Measurements from ENCODE around the gene EPSTI1. TPM values are rescaled to one million over a fixed set of nuclear protein-coding genes. Genes with fewer than 3 reads are reported as not detected.

Gene EPSTI1
- total RNA-seq, 1 experiment from 2014 or later, result 1.9 TPM

DNA sequence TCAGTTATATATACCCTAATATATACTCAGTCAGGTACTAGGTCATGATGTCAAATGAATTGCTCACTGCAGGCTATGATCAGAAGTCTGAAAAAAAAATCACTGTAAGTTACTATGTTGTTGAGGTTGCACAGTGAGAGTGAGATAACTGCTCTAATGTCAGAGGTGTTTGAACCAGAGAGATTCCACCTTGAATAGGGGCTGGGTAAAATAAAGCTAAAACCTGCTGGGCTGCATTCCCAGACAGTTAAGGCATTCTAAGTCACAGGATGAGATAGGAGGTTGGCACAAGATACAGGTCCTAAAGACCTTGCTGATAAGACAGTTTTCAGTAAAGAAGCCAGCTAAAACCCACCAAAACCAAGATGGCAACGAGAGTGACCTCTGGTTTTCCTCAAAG, 10.2 kb downstream of the EPSTI1 start:
- ATAC-seq, result no peak

DNA sequence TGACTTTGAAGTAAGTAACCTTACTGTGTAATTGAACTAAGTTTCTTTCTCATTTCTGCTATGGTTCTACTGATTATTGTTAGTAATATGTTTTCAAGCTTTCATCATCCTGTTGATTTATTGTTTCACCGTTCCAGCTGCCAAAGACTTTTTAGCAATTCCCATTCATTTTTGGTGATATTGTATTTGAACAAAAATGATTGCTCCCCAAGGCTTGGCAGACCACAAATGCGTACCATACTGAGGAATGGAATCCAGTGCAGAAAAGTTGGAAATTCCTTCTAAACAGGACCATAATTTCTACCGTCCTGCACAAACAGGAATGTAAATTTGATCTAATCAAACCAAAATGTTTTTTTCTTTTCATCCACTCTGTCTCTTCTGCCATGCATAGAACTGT, 10.7 kb downstream of the EPSTI1 start:
- POLR2A ChIA-PET (ENCODE audit: unreplicated experiment), result no interaction called here
- ATAC-seq (no peak), DNase-seq (no peak)
- Histone ChIP-seq H3K36me3 (ENCODE audit: low read depth, low read length) (no peaks in the 10 kb centered on the region), H3K9ac (ENCODE audit: low read length) (no peak overlapping the region), H3K4me1 (ENCODE audit: insufficient read depth, low read length) (0 out of 2 replicates have a peak, but pooled peaks cover 4% of the 10 kb centered on the region), H3K27me3 (ENCODE audit: low read length) (no peaks in the 10 kb centered on the region), H3K4me2 (ENCODE audit: low read length) (no peak overlapping the region), H3F3A (ENCODE audit: low read length, unreplicated experiment) (no peaks in the 10 kb centered on the region), H3K79me2 (ENCODE audit: low read length) (no peaks in the 10 kb centered on the region), H2AFZ (ENCODE audit: low read length) (no peak overlapping the region), H4K20me1 (ENCODE audit: low read length) (no peaks in the 10 kb centered on the region), H3K4me3 (ENCODE audit: low read length) (no peak overlapping the region), H3K27ac (ENCODE audit: low read length) (no peak overlapping the region), H3K9me2 (replicated peaks; ENCODE audit: low read length) (no peaks in the 10 kb centered on the region), H3K9me3 (ENCODE audit: low read length) (no peaks in the 10 kb centered on the region)
- no TSS peak for BruUV-seq (replicated peaks)
- TF ChIP-seq EZH2phosphoT487 (IDR thresholded peaks at IDR 0.05; ENCODE audit: borderline replicate concordance, low read length) (no peak), EZH2 (IDR thresholded peaks at IDR 0.05; ENCODE audit: low read length, unreplicated experiment) (no peak)
- TF ChIP-seq, protein P1, sequence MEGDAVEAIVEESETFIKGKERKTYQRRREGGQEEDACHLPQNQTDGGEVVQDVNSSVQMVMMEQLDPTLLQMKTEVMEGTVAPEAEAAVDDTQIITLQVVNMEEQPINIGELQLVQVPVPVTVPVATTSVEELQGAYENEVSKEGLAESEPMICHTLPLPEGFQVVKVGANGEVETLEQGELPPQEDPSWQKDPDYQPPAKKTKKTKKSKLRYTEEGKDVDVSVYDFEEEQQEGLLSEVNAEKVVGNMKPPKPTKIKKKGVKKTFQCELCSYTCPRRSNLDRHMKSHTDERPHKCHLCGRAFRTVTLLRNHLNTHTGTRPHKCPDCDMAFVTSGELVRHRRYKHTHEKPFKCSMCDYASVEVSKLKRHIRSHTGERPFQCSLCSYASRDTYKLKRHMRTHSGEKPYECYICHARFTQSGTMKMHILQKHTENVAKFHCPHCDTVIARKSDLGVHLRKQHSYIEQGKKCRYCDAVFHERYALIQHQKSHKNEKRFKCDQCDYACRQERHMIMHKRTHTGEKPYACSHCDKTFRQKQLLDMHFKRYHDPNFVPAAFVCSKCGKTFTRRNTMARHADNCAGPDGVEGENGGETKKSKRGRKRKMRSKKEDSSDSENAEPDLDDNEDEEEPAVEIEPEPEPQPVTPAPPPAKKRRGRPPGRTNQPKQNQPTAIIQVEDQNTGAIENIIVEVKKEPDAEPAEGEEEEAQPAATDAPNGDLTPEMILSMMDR (conservative IDR thresholded peaks at IDR 0.05; ENCODE audit: low read depth, low read length), result no peak
- CTCF ChIA-PET, result no interaction called here
- intact Hi-C loops (cut with micrococcal nuclease), result no loop called here

More for the DNA sequence above, 10.2 kb downstream of the EPSTI1 start:
- Histone ChIP-seq H3F3A (ENCODE audit: low read length, unreplicated experiment) (no peaks in the 10 kb centered on the region), H3K27me3 (ENCODE audit: low read length) (no peaks in the 10 kb centered on the region), H3K4me1 (ENCODE audit: insufficient read depth, low read length) (0 out of 2 replicates have a peak, but pooled peaks cover 4% of the 10 kb centered on the region), H2AFZ (ENCODE audit: low read length) (no peak overlapping the region), H3K4me2 (ENCODE audit: low read length) (no peak overlapping the region), H3K9me2 (replicated peaks; ENCODE audit: low read length) (no peaks in the 10 kb centered on the region), H3K79me2 (ENCODE audit: low read length) (no peaks in the 10 kb centered on the region), H3K9ac (ENCODE audit: low read length) (no peak overlapping the region), H3K4me3 (ENCODE audit: low read length) (no peak overlapping the region), H3K36me3 (ENCODE audit: low read depth, low read length) (no peaks in the 10 kb centered on the region), H3K27ac (ENCODE audit: low read length) (no peak overlapping the region), H3K9me3 (ENCODE audit: low read length) (no peaks in the 10 kb centered on the region), H4K20me1 (ENCODE audit: low read length) (no peaks in the 10 kb centered on the region)
- peak; percentile 25 for DNase-seq
- TF ChIP-seq EZH2 (IDR thresholded peaks at IDR 0.05; ENCODE audit: low read length, unreplicated experiment), result no peak
- TF ChIP-seq, protein P1 (conservative IDR thresholded peaks at IDR 0.05; ENCODE audit: low read depth, low read length), result no peak
- TF ChIP-seq EZH2phosphoT487 (IDR thresholded peaks at IDR 0.05; ENCODE audit: borderline replicate concordance, low read length), result no peak
- intact Hi-C loops (cut with micrococcal nuclease), result no loop called here
- no TSS peak for BruUV-seq (replicated peaks)
- ChIA-PET CTCF (no interaction called here), POLR2A (ENCODE audit: unreplicated experiment) (no interaction called here)

DNA sequence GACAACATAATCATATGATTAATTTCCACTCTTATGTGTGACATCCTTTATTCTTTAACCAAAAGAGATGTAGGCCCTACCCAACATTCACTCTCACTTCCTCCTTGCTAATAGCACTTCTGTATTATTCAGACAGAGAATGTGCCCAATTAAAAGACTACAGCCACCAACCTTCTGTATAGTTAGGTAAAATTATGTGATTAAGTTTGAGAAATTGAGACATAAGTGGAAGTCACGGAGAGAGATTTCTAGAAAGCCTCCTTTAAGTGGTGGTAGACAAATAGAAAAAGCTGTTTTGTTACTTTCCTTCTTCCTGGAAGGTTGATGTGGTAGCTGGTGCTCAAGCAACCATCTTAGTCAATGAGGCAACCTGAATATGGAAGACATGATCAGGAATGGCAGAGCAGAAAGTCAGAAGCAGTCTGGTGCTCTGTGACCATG, 14.8 kb downstream of the EPSTI1 start:
- ATAC-seq (no peak), DNase-seq (no peak)
- intact Hi-C loops (cut with micrococcal nuclease), result no loop called here
- Histone ChIP-seq H3K9ac (ENCODE audit: low read length) (no peak overlapping the region), H3K4me3 (ENCODE audit: low read length) (no peak overlapping the region), H2AFZ (ENCODE audit: low read length) (no peak overlapping the region), H3K9me2 (replicated peaks; ENCODE audit: low read length) (no peaks in the 10 kb centered on the region), H3K9me3 (ENCODE audit: low read length) (no peaks in the 10 kb centered on the region), H3K36me3 (ENCODE audit: low read depth, low read length) (no peaks in the 10 kb centered on the region), H3K4me1 (ENCODE audit: insufficient read depth, low read length) (no peaks in the 10 kb centered on the region), H3K4me2 (ENCODE audit: low read length) (no peak overlapping the region), H4K20me1 (ENCODE audit: low read length) (no peaks in the 10 kb centered on the region), H3F3A (ENCODE audit: low read length, unreplicated experiment) (no peaks in the 10 kb centered on the region), H3K27ac (ENCODE audit: low read length) (no peak overlapping the region), H3K79me2 (ENCODE audit: low read length) (no peaks in the 10 kb centered on the region), H3K27me3 (ENCODE audit: low read length) (no peaks in the 10 kb centered on the region)
- CTCF ChIA-PET, result no interaction called here
- no TSS peak for BruUV-seq (replicated peaks)
- TF ChIP-seq, protein P1 (conservative IDR thresholded peaks at IDR 0.05; ENCODE audit: low read depth, low read length), result no peak
- TF ChIP-seq EZH2 (IDR thresholded peaks at IDR 0.05; ENCODE audit: low read length, unreplicated experiment) (no peak), EZH2phosphoT487 (IDR thresholded peaks at IDR 0.05; ENCODE audit: borderline replicate concordance, low read length) (no peak)
- POLR2A ChIA-PET (ENCODE audit: unreplicated experiment), result no interaction called here

Data from PC-3 (cell line).